ENCODE data around the gene ABCA7. TPM values are rescaled to one million over a fixed set of nuclear protein-coding genes. Genes with fewer than 3 reads are reported as not detected.

Gene ABCA7
- polyA plus RNA-seq, 1 donor from 2014 or later = 51.8 TPM

DNA sequence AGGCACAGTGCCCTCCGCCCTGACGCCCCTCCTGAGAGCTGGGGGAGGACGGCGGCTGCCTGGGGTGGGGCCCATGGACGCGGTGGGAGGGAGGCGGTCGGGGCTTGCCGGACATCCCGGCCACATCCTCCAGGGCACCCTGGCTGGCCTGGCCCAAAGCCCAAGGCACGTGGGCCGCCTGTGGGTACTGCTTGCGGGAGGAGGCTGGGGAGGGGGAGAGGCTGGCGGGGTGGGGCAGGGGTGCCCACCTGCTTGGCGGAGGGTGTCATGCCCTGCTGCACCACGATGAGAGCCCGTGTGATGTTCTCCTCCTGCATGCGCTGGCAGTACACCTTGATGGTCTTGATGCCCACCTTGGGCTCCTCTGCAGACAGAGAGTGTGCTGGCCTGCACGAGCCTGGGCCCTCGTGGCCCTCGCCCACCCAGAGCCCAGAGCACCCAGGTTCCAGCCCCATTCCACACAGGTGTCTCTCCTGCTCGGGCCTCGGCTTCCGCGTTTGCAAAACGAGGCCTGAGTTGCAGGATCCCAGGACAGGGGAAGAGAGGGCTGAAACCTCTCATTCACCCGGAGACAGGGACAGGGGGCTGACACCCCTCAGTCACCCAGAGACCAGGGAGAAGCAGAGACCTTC, 51.8 kb downstream of the ABCA7 start:
- H3K9ac ChIP-seq (ENCODE audit: low read length) = no peak overlapping the region
- H3K27ac ChIP-seq (ENCODE audit: low read length) = no peak overlapping the region
- H4K20me1 ChIP-seq (ENCODE audit: insufficient read depth) = peaks cover 3% of the 10 kb centered on the region
- no peaks in the 10 kb centered on the region for H3F3A ChIP-seq (ENCODE audit: insufficient read depth, low read length, poor library complexity, severe bottlenecking)
- H3K9me3 ChIP-seq (ENCODE audit: low read length) = no peaks in the 10 kb centered on the region
- no peaks in the 10 kb centered on the region for H3K27me3 ChIP-seq (ENCODE audit: insufficient read depth, low read depth, low read length)
- H3K4me3 ChIP-seq (ENCODE audit: low read length) = no peak overlapping the region
- TF ChIP-seq TAF1 (IDR thresholded peaks at IDR 0.05; ENCODE audit: low read depth) = no peak
- no peak for TF ChIP-seq SMC3 (conservative IDR thresholded peaks at IDR 0.05; ENCODE audit: poor library complexity)
- TF ChIP-seq MXI1 (conservative IDR thresholded peaks at IDR 0.05; ENCODE audit: poor library complexity, severe bottlenecking) = no peak
- TF ChIP-seq POLR2AphosphoS5 (IDR thresholded peaks at IDR 0.05) = no peak
- no peak for TF ChIP-seq EP300 (conservative IDR thresholded peaks at IDR 0.05; ENCODE audit: poor library complexity, severe bottlenecking)
- TF ChIP-seq, protein P1, sequence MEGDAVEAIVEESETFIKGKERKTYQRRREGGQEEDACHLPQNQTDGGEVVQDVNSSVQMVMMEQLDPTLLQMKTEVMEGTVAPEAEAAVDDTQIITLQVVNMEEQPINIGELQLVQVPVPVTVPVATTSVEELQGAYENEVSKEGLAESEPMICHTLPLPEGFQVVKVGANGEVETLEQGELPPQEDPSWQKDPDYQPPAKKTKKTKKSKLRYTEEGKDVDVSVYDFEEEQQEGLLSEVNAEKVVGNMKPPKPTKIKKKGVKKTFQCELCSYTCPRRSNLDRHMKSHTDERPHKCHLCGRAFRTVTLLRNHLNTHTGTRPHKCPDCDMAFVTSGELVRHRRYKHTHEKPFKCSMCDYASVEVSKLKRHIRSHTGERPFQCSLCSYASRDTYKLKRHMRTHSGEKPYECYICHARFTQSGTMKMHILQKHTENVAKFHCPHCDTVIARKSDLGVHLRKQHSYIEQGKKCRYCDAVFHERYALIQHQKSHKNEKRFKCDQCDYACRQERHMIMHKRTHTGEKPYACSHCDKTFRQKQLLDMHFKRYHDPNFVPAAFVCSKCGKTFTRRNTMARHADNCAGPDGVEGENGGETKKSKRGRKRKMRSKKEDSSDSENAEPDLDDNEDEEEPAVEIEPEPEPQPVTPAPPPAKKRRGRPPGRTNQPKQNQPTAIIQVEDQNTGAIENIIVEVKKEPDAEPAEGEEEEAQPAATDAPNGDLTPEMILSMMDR (IDR thresholded peaks at IDR 0.05; ENCODE audit: poor library complexity, severe bottlenecking) = no peak
- TF ChIP-seq, protein P2, sequence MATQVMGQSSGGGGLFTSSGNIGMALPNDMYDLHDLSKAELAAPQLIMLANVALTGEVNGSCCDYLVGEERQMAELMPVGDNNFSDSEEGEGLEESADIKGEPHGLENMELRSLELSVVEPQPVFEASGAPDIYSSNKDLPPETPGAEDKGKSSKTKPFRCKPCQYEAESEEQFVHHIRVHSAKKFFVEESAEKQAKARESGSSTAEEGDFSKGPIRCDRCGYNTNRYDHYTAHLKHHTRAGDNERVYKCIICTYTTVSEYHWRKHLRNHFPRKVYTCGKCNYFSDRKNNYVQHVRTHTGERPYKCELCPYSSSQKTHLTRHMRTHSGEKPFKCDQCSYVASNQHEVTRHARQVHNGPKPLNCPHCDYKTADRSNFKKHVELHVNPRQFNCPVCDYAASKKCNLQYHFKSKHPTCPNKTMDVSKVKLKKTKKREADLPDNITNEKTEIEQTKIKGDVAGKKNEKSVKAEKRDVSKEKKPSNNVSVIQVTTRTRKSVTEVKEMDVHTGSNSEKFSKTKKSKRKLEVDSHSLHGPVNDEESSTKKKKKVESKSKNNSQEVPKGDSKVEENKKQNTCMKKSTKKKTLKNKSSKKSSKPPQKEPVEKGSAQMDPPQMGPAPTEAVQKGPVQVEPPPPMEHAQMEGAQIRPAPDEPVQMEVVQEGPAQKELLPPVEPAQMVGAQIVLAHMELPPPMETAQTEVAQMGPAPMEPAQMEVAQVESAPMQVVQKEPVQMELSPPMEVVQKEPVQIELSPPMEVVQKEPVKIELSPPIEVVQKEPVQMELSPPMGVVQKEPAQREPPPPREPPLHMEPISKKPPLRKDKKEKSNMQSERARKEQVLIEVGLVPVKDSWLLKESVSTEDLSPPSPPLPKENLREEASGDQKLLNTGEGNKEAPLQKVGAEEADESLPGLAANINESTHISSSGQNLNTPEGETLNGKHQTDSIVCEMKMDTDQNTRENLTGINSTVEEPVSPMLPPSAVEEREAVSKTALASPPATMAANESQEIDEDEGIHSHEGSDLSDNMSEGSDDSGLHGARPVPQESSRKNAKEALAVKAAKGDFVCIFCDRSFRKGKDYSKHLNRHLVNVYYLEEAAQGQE (IDR thresholded peaks at IDR 0.05; ENCODE audit: borderline replicate concordance) = no peak
- TF ChIP-seq RAD21 (conservative IDR thresholded peaks at IDR 0.05) = no peak
- H3K4me2 ChIP-seq (ENCODE audit: low read length) = no peak overlapping the region
- peaks cover 14% of the 10 kb centered on the region for H3K79me2 ChIP-seq (replicated peaks; ENCODE audit: insufficient read depth, low read length)
- H3K36me3 ChIP-seq (ENCODE audit: insufficient read depth, low read length) = no peaks in the 10 kb centered on the region
- H2AFZ ChIP-seq (ENCODE audit: low read depth, low read length) = no peak overlapping the region
- no peaks in the 10 kb centered on the region for H3K9me2 ChIP-seq (ENCODE audit: insufficient read depth, low read length)

DNA sequence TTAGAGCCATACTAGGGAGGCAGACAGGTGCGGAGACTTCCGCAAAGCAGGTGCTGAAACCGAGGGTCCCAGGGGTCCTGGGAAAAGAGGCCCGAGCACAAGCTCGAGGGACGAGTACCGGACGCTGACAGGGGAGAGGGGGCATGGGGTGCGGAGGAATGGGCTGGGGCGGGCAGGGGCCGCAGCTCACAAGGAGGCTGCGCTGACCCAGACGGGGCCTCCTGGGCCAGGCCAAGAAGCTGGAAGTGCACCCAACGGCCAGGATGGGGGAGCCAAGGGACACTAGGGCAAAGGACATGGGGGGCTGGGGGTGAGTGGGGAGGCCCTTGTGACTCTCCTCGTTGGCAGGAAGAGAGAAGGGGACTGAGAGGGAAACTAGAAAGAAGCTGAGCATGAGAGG, 53.4 kb downstream of the ABCA7 start:
- peak overlapping the region; percentile 95 for H3K4me3 ChIP-seq (ENCODE audit: low read length)

More for the DNA sequence above, 53.4 kb downstream of the ABCA7 start:
- Histone ChIP-seq H4K20me1 (ENCODE audit: insufficient read depth) (peaks cover 3% of the 10 kb centered on the region), H3K9me2 (ENCODE audit: insufficient read depth, low read length) (no peaks in the 10 kb centered on the region), H3K27me3 (ENCODE audit: insufficient read depth, low read depth, low read length) (no peaks in the 10 kb centered on the region), H3F3A (ENCODE audit: insufficient read depth, low read length, poor library complexity, severe bottlenecking) (no peaks in the 10 kb centered on the region), H3K79me2 (replicated peaks; ENCODE audit: insufficient read depth, low read length) (peaks cover 14% of the 10 kb centered on the region), H3K36me3 (ENCODE audit: insufficient read depth, low read length) (no peaks in the 10 kb centered on the region), H3K27ac (ENCODE audit: low read length) (no peak overlapping the region), H2AFZ (ENCODE audit: low read depth, low read length) (no peak overlapping the region), H3K9me3 (ENCODE audit: low read length) (no peaks in the 10 kb centered on the region), H3K9ac (ENCODE audit: low read length) (no peak overlapping the region), H3K4me2 (ENCODE audit: low read length) (no peak overlapping the region)
- no peak for TF ChIP-seq SMC3 (conservative IDR thresholded peaks at IDR 0.05; ENCODE audit: poor library complexity)
- no peak for TF ChIP-seq EZH2 (IDR thresholded peaks at IDR 0.05; ENCODE audit: borderline replicate concordance, insufficient read depth, low read length, poor library complexity, severe bottlenecking)
- TF ChIP-seq RAD21 (conservative IDR thresholded peaks at IDR 0.05) = no peak
